Spinal cord (tissue), 10 donors: ENCODE measurements around the gene MGST2. TPM values are rescaled to one million over a fixed set of nuclear protein-coding genes. Genes with fewer than 3 reads are reported as not detected.

Source experiments
- DNase-seq, 6 donors: peaks; one replicate each; pipeline versions ENCODE4 v3.0.0 to v3.0.0-alpha.2; 2013 to 2015; ENCODE audit warnings: low spot score in 6 of 6, low read depth in 4 of 6
- H3K27ac ChIP-seq: one replicate; pipeline ENCODE4 v1.5.1; 2013; ENCODE audit warnings: low read depth, low read length, control low read depth
- H3K27me3 ChIP-seq: one replicate; pipeline ENCODE4 v1.6.1; 2013; ENCODE audit warnings: low read length; ENCODE audit not compliant: control insufficient read depth, insufficient read depth
- H3K36me3 ChIP-seq: one replicate; pipeline ENCODE4 v1.6.1; 2013; ENCODE audit warnings: low read length; ENCODE audit not compliant: control insufficient read depth, insufficient read depth
- H3K4me1 ChIP-seq: one replicate; pipeline ENCODE4 v1.6.1; 2013; ENCODE audit warnings: low read length; ENCODE audit not compliant: control insufficient read depth, insufficient read depth
- H3K4me3 ChIP-seq: one replicate; pipeline ENCODE4 v1.5.1; 2013; ENCODE audit warnings: low read depth, low read length, control low read depth
- H3K9me3 ChIP-seq: one replicate; pipeline ENCODE4 v1.6.1; 2013; ENCODE audit warnings: low read length; ENCODE audit not compliant: control insufficient read depth, insufficient read depth
- WGBS: methylation state at CpG from one replicate; pipeline ENCODE4 v1.1.5; 2013; ENCODE audit warnings: missing lambda C conversion rate; ENCODE audit not compliant: insufficient coverage; 5-methylcytosine and 5-hydroxymethylcytosine counted together
- polyA plus RNA-seq, 2 donors: library from polyadenylated mRNA; unstranded; fragments of 120-200 nt; gene quantifications; one replicate each; pipeline ENCODE4 v1.2.1, GENCODE V29; 2013; ENCODE audit not compliant: insufficient read length in 2 of 2
- total RNA-seq, 2 donors: library from RNA; depleted of rRNA in 1 of 2; stranded (reverse); fragments of 120-200 nt in 1 of 2; fragments of >200 nt in 1 of 2; gene quantifications; one replicate each; pipeline versions ENCODE4 v1.2.3 to v1.2.4, GENCODE V29; 2013 to 2014
- donor health status: healthy.

Gene MGST2
- total and polyA plus RNA-seq, 4 donors: 19.3 to 59.4 (median 25.0) TPM

DNA sequence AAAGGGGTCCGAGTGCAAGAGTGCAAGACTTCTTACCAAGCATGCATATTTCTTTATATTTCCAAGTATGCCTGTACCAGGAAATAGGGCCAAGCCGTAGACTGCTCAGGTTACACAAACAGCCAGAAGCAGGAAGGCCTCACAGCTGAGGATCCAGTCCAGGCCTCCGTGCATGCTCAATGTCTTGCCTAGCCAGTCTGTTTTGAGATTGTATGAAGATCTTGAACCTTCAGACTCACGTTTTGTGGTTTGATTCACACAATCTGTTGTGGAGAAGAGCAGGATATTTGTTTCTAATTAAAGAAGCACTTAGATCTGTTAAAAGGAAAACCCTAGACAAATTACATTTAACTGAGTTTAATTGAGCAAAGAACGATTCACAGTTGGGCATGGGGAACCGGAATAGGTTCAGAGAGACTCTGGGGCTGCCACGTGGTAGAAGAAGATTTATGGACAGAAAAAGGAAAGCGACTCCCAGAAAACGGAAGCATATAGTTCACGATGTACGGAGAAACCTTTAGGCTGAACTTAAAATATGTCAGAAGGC lies 1.2 kb downstream of the MGST2 start:
- H3K4me1 ChIP-seq: peaks cover 13% of the 10 kb centered on the region
- H3K9me3 ChIP-seq: no peaks in the 10 kb centered on the region
- H3K36me3 ChIP-seq: no peaks in the 10 kb centered on the region
- peak overlapping the region; percentile 65 for H3K4me3 ChIP-seq
- DNase-seq: peak in 2 of 6 donors; percentile 45 to 77
- H3K27me3 ChIP-seq: no peaks in the 10 kb centered on the region
- peak overlapping the region; percentile 86 for H3K27ac ChIP-seq
- 49% methylated on average over 7 of the region's 11 CpGs for WGBS

DNA sequence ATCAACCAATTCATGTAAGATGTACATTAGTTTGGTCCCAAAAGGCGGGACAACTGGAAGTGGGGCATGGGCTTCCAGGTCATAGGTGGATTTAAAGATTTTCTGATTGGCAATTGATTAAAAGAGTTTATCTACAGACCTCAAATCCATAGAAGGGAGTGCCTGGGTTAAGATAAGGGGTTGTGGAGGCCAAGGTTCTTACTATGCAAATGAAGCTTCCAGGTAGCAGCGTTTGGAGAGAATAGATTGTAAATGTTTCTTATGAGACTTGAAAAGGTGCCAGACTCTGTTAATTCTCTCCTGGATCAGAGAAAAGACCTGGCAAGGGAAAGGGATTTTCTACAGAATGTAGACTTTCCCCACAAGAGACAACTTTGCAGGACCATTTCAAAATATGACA lies 2.4 kb downstream of the MGST2 start:
- no peak overlapping the region for H3K4me3 ChIP-seq

DNA sequence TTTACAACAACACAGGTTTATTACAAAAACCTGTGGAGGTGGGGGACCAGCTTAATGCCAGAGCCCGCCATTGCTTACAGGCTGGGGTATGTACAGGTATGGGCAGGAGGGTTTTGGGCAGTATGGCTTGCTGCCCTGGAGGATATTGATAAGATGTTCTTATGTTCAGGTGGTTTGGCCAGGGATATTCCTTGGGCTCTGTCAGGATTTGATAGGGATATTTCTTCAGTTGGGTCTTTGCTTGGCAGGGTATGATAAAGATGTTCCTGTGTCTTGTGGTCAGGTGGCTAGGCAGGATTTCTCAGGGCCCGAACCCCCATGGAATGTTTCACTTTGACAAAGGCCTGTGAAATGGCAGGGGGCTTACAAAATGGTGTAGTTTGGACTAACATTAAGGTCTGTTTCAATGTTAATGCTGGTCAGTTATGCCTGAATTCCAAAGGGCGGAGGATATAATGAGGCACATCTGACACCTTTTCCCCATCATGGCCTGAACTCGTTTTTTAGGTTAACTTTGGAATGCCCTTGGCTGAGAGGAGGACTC lies 3.1 kb downstream of the MGST2 start:
- DNase-seq: no peak
- H3K4me1 ChIP-seq: peaks cover 13% of the 10 kb centered on the region
- no peaks in the 10 kb centered on the region for H3K27me3 ChIP-seq
- no peaks in the 10 kb centered on the region for H3K9me3 ChIP-seq
- no peak overlapping the region for H3K27ac ChIP-seq
- no peaks in the 10 kb centered on the region for H3K36me3 ChIP-seq
- no peak overlapping the region for H3K4me3 ChIP-seq
- WGBS: 84% methylated on average over 3 of the region's 4 CpGs

More for the DNA sequence above, 2.4 kb downstream of the MGST2 start:
- DNase-seq: no peak
- 14% methylated on average over 1 of the region's 2 CpGs for WGBS
- H3K9me3 ChIP-seq: no peaks in the 10 kb centered on the region
- H3K27ac ChIP-seq: no peak overlapping the region
- H3K4me1 ChIP-seq: peaks cover 13% of the 10 kb centered on the region
- no peaks in the 10 kb centered on the region for H3K36me3 ChIP-seq
- H3K27me3 ChIP-seq: no peaks in the 10 kb centered on the region

DNA sequence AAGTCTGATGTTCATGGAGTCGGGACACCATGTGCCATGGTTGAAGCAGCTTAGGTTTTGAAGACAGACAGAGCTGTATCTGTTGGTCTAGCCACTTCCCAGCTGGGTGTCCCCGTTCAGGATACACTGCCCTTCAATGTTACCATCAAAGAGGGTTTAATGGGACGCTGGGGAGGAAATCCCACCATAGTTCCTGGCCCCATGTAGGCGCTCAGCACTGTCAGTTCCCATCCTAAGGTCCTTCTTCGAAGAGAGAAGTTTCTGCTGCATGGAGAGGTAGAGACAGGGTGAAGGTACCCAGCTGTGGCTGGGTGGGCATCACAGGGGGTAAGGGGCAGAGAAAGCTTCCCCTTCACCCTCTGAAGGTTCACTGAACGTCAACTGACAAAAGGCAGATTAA lies 3.7 kb downstream of the MGST2 start:
- Histone ChIP-seq H3K27me3 (no peaks in the 10 kb centered on the region), H3K27ac (no peak overlapping the region), H3K4me1 (peaks cover 12% of the 10 kb centered on the region), H3K9me3 (no peaks in the 10 kb centered on the region), H3K36me3 (no peaks in the 10 kb centered on the region), H3K4me3 (no peak overlapping the region)
- 100% methylated on average over 3 of the region's 6 CpGs for WGBS
- DNase-seq: no peak

DNA sequence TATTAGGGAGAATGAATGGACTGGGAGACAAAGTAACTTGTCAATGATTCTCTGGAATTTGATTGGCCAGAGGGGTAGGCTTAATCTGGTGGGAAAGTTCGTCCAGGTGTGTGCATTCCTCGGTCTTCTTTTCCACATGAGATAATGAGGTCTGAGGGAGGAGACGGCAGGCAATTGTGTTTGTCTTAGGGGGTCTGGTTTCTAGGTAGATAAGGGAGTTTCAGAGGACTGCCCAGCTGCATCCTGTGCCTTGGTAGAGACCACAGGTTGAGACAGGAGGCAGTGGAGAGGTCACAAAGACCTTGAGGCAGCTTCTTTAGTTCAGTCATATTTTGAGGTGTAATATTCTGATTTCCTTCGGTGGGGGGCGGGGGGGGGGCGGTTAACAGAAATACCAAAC lies 4.3 kb downstream of the MGST2 start:
- Histone ChIP-seq H3K27me3 (no peaks in the 10 kb centered on the region), H3K4me1 (peaks cover 9% of the 10 kb centered on the region), H3K4me3 (no peak overlapping the region), H3K27ac (no peak overlapping the region), H3K36me3 (no peaks in the 10 kb centered on the region), H3K9me3 (no peaks in the 10 kb centered on the region)
- 53% methylated on average over 3 of the region's 6 CpGs for whole genome bisulfite sequencing
- DNase-seq: no peak

DNA sequence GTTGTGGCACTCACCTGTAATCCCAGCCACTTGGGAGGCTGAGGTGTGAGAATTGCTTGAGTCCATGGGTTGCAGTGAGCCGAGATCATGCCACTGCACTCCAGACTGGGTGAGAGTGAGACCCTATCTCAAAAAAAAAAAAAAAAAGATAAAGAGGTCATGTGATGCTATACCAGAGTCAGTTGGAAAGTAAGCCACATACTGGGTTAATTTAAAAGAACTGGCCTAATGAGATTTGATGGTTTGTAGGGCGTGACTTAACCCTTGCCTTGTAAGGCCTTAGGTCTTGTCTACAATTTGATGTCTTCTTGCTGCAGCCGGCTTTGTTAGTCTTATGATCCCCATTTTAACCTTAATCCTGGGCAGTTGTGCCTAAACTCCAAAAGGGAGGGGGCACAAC lies 5.2 kb downstream of the MGST2 start:
- no peaks in the 10 kb centered on the region for H3K9me3 ChIP-seq
- 100% methylated on average over 2 of the region's 3 CpGs for WGBS
- no peak overlapping the region for H3K4me3 ChIP-seq
- H3K27me3 ChIP-seq: no peaks in the 10 kb centered on the region
- H3K27ac ChIP-seq: no peak overlapping the region
- H3K36me3 ChIP-seq: no peaks in the 10 kb centered on the region
- H3K4me1 ChIP-seq: peaks cover 5% of the 10 kb centered on the region
- no peak for DNase-seq

DNA sequence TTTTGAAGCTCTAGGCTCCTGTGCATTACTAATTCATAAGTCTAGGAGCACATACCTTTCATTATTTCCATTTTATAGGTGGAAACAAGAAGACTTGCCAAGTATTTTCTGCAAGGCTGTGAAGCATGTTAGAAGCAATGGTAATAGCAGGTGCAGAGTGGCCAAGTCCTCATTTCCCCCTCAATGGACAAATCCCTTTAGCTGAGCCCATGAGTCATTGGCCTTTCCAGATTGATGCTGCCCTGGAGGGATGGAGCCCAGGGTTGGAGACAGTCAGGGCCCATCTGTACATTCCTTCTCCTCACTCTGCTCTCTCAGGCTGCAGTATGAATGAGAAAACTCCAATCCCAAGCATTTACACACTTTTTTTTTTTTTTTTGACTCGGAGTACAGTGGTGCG lies 6.6 kb downstream of the MGST2 start:
- no peak for DNase-seq
- H3K9me3 ChIP-seq: no peaks in the 10 kb centered on the region
- WGBS: no CpG with 5 or more reads among the region's 2 CpGs
- no peaks in the 10 kb centered on the region for H3K36me3 ChIP-seq
- no peak overlapping the region for H3K27ac ChIP-seq
- H3K4me1 ChIP-seq: no peaks in the 10 kb centered on the region
- H3K27me3 ChIP-seq: no peaks in the 10 kb centered on the region
- no peak overlapping the region for H3K4me3 ChIP-seq

DNA sequence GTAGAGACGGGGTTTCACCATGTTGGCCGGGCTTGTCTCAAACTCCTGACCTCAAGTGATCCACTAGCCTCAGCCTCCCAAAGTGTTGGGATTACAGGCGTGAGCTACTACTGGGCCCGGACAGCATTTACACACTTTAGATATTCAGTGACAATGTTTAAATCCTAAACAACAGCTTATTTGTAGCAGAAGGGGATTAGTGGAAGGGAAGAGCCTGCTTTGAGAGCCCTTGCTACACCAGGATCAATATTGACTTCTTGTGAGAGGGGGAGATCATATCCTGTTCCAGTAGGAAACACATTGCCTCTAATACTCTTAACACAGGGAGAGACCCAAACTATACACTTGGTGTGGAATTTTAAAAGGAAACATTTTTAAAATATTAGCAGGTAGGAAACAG lies 7.1 kb downstream of the MGST2 start:
- H3K27me3 ChIP-seq: no peaks in the 10 kb centered on the region
- WGBS: 100% methylated on average over 2 of the region's 4 CpGs
- H3K27ac ChIP-seq: no peak overlapping the region
- no peaks in the 10 kb centered on the region for H3K36me3 ChIP-seq
- no peaks in the 10 kb centered on the region for H3K4me1 ChIP-seq
- no peaks in the 10 kb centered on the region for H3K9me3 ChIP-seq
- no peak for DNase-seq
- H3K4me3 ChIP-seq: no peak overlapping the region

DNA sequence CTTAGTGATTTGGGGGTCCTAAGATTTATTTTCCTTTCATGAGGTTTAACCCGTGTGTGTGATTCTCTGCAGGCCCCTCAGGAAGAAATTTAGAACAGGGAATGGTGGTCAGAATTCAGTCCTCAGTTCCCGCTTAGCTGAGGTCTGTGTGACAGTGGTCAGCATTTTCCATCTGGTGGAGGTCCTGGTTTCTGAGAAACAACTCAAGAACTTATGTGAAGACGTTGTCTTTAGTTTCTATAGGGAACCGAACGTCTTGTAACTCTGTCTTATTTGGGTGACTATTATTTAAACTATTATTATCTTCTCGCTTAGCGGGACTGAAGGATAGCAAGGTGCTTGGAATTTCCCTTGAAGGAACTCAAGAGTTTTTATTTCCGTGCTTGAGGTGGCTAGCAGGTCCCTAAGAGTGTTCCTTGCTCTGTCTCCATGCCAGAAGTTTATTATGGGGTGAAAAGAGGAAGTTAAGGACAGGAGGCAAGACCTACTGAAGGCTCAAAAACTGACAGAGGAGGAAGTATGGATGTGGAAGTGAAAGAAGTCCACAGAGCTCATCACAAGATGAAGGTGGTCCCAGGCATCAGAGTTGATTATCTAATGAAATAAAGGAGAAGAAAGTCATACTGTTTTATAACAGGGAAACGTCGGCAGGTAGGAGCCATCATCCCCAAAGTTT lies 9.4 kb downstream of the MGST2 start:
- no peak overlapping the region for H3K4me3 ChIP-seq
- H3K27ac ChIP-seq: no peak overlapping the region
- no peak for DNase-seq
- WGBS: 87% methylated on average over 9 of the region's 10 CpGs
- H3K9me3 ChIP-seq: no peaks in the 10 kb centered on the region
- no peaks in the 10 kb centered on the region for H3K4me1 ChIP-seq
- H3K36me3 ChIP-seq: no peaks in the 10 kb centered on the region
- H3K27me3 ChIP-seq: no peaks in the 10 kb centered on the region

DNA sequence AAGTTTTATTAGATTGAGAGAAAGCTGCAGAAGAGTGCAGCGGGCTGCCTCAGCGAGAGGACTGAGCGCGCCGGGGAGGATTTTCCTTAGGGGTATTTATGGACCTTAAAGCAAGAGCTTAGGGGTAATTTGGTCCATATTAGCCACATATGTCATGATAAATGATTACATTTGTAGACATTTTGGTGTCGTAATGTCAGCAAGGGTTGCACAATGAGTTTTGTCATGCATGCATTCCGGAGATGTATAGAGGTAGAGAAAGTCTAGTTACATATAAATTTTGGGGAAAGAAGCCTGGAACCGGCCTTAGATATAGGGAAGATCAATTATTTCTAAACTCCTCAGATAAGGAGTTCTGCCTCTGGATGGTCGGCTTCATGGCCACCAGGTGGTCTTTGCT lies 10.0 kb downstream of the MGST2 start:
- no peaks in the 10 kb centered on the region for H3K36me3 ChIP-seq
- no peak for DNase-seq
- H3K4me1 ChIP-seq: no peaks in the 10 kb centered on the region
- WGBS: 100% methylated on average over 3 of the region's 9 CpGs
- no peak overlapping the region for H3K4me3 ChIP-seq
- no peaks in the 10 kb centered on the region for H3K9me3 ChIP-seq
- H3K27ac ChIP-seq: no peak overlapping the region
- H3K27me3 ChIP-seq: no peaks in the 10 kb centered on the region
